OCI-M1 (cell line): ENCODE results near the gene ZDHHC9.
"Not testable (repeated sequence)": the region's sequence is repeated elsewhere in the genome, so short reads cannot be mapped to it uniquely, and the experiment has no call there.

Experiments
- DNase-seq: peaks from one replicate; lab custom pipeline; 2025; lab: John Stamatoyannopoulos, UW

The ZDHHC9 gene

GRCh38 chrX:129843459-129844306 lies at the start of gene ZDHHC9:
TSS of gene ZDHHC9 (minus strand) at chrX:129843886. CDS start at chrX:129841945, 1,941 bp downstream.
- DNase-seq, result peak; percentile 91

DNA sequence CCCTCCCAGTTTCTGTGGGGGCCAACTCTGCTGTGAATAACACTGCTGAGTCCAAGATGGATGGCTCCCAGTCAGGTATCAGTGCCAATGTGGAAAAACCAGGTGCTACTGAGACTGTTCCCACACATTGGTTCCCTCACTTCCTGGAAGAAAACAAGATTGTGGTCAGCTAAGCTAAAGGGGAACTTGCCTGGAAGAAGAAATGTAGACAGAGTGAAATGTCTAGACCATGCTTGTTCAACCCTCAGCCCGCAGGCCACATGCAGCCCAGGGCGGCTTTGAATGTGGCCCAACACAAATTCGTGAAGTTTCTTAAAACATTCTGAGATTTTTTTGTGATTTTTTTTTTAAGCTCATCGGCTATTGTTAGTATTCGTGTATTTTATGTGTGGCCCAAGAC lies 33.7 kb upstream of the ZDHHC9 start:
- peak; percentile 12 for DNase-seq

DNA sequence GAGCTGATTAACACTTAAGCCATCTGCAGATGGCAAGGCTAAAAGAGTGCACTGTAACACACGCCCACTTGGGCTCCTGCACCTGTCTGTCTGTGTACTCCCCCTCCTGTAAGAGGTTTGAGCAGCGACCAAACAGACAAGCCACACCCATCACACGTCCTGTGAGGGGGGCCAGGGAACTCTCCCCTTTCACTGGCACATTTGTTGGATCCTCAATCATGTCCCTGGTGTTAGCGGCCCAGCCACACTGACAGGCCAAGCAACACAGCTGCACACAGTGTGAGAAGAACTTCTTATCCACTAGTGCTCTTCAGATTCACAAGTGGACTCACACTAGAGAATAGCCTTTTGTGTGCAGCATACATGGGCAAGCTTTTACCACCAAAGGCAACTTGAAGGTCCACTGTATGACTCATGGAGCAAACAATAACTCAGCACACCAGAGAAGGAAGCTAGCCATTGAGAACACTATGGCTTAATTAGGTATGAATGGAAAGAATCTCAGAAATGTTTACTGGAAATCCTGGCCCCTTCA lies 33.2 kb upstream of the ZDHHC9 start:
- no peak for DNase-seq

DNA sequence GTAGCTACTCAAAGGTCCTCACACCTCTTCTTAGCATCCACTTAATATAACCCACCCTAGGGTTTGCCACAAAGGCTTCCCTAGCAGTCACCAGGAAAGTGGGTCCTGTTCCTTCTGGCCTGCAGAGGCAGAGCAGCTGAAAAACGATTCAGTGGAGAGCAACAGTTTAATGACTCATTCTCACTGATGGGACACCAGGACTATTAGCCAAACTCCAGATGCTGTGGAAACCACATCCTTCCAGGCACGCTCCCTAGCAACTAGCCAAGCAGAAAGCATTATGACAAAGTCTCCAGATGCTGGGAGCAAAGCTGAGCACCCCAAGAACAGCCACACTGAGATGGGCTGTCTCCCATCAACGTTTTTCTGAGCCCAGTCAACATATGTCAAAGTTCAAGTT lies 32.0 kb upstream of the ZDHHC9 start:
- no peak for DNase-seq

DNA sequence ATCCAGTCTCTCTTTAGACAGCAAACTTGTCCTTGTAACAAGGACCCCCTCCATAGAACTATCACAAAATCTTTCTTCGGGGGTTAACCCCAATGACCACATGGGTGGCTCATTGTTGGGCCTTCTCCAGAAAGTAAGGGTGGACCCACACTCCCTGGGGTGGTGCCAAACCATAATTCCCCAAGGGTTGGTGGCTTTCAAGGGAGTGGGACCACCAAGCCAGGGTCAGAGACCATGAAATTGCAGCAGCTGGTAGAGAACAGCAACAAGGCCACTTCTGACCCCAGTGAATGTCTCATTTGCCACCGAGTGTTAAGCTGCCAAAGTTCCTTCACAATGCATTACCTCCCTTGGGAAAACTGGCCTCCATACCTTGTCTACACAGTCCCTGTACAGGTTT lies 28.8 kb upstream of the ZDHHC9 start:
- no peak for DNase-seq

DNA sequence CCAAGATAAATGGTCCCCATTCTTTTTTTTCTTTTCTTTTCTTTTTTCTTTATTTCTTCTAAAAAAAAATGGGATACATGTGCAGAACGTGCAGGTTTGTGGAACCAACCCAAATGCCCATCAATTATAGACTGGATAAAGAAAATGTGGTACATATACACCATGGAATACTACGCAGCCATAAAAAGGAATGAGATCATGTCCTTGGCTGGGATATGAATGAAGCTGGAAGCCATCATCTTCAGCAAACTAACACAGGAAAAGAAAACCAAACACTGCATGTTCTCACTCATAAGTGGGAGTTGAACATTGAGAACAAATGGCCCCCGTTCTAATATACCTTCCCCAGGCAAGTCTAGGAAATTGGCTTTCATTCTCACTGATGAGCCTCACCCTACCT lies 22.6 kb upstream of the ZDHHC9 start:
- not testable (repeated sequence) for DNase-seq

DNA sequence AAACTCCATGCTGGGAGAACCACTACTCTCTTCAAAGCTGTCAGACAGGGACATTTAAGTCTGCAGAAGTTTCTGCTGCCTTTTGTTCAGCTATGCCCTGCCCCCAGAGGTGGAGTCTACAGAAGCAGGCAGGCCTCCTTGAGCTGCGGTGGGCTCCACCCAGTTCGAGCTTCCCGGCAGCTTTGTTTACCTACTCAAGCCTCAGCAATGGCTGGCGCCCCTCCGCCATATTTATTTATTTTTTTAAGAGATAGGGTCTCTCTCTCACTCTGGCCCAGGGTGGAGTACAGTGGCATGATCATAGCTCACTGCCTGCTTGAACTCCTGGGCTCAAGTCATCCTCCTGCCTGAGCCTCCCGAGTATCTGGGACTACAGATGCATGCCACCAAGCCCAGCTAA lies 15.4 kb upstream of the ZDHHC9 start:
- DNase-seq, result not testable (repeated sequence)

DNA sequence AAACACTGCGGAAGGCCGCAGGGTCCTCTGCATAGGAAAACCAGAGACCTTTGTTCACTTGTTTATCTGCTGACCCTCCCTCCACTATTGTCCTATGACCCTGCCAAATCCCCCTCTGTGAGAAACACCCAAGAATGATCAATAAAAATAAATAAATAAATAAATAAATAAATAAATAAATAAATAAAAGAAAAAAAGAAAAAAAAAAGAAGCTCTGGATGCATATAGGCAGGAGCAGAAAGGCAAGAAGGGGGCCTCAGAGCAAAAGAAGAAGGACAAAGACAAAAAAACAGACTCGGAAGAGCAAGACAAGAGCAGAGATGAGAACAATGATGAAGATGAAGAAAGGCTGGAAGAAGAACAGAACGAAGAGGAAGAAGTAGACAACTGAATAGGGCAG lies 8.1 kb upstream of the ZDHHC9 start:
- DNase-seq, result not testable (repeated sequence)

- no peak for DNase-seq
Measured at GRCh38 chrX:129846716-129847115, 3.0 kb upstream of the ZDHHC9 start.

GRCh38 chrX:129845616-129846190 lies 2.0 kb upstream of the ZDHHC9 start:
- DNase-seq, result no peak

GRCh38 chrX:129843209-129843458 lies 552 bp downstream of the ZDHHC9 start:
- DNase-seq, result no peak

GRCh38 chrX:129842510-129843208 lies 1.0 kb downstream of the ZDHHC9 start:
- peak; percentile 18 for DNase-seq

DNA sequence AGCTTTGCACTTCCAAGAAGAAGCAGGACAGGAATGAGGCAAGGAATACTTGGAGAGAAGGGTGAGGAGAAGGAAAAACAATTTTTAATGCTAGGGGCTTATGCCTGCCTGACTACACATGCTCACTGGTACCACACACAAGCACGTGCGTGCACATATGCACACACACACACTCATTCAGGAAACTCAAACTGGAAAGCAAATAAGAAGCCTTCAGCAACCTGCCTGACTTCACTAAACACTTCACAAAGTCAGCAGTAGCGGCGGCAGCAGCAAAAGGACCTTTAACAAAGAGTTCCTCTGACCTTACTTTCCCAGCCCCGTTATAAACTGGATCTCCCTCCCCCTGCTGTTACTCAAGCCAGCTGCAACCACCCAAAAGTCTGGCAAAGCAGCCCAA lies 3.3 kb downstream of the ZDHHC9 start:
- DNase-seq, result no peak

DNA sequence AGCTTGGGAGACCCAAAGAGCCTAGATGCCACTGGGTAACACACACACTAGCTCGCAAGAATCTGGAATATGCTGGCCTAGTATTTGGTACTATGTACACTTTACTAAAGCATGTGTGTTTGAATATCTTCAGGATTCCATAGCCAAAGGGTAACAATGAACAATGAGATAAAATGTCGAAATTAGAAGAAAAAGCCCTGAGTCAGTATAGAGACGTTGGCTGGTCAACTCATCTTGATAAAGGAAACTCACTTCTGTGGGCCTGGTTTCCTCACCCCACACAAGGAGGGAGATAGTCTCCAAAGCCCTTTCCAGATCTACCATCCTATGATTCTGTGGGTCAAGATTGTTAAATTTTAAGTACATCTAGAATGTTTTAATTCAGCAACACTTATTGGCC lies 6.9 kb downstream of the ZDHHC9 start:
- DNase-seq, result peak; percentile 46

GRCh38 chrX:129833153-129833990 lies 10.3 kb downstream of the ZDHHC9 start:
- DNase-seq, result peak; percentile 21

GRCh38 chrX:129831091-129831885 lies 12.4 kb downstream of the ZDHHC9 start:
- no peak for DNase-seq

- no peak for DNase-seq
Measured at GRCh38 chrX:129830494-129830893, 13.2 kb downstream of the ZDHHC9 start.

GRCh38 chrX:129825746-129826505 lies 17.8 kb downstream of the ZDHHC9 start:
- no peak for DNase-seq

DNA sequence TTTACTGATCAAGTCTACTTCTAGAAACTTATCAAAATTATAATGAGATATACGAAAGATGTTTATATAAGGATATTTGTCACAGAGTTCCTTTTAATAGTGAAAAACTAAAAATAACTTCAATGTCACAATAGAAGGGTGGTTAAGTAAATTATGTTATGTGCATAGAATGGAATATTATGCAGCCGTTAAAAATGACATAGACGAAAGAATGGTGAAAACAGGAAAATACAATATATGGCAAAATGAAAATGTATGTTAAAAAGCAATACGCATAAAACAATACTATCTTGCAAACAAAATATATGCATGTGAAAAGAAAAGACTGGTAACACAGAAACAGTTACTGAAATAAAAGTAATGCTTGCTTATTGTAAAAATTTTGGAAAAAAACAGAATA lies 19.1 kb downstream of the ZDHHC9 start:
- DNase-seq, result no peak

- DNase-seq, result no peak
Measured at GRCh38 chrX:129823522-129823921, 20.2 kb downstream of the ZDHHC9 start.

- DNase-seq, result peak; percentile 63
Measured at GRCh38 chrX:129823115-129823514, 20.6 kb downstream of the ZDHHC9 start.
